GM18499 (cell line): ENCODE results near the gene NFASC.

Source experiments
- ATAC-seq: cut with Tn5 transposase; IDR thresholded peaks from one replicate; pipeline ENCODE4 v1.9.1; 2021; ENCODE audit warnings: moderate number of reproducible peaks; ENCODE audit not compliant: insufficient read depth, unreplicated experiment

The NFASC gene

DNA sequence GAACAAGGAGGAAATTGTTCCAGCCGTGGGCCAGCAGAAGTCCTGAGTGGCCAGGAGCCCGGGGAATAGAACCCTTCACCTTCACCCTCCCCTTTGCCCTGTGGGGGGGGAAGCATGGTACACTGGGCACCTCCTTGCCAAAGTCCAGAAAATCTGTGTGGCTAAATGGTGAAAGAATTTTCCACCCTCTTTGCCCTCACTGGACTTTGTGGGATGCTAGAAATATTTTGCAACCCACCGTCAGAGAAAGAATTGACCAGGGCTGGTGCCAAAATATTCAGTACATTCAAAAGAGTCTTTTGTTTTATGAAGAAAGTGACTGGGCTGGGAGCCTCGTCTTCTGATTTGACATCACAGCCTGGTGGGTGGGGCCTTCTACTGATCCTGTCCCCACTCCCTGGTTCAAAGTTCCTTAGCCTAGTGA, 14.6 kb downstream of the NFASC start:
- ATAC-seq = no peak

DNA sequence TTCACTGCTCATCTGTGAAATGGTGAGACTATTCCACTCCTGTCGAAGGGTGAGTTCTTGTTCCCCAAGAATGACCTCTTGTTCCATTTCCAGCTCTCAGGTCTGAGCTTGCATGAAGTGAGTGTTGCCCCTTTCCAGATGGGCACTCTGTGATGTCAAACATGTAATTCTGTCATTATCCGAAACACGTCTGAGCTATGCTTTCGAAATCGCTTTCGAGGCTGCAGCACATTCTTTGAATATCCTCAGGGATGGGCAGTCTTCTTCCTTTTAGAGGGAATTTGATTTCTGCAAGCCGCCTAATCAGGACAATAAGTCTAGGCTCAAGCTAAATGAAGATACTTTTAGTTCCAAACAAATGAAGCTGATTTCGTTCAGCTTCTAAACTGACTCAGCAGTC, 15.1 kb downstream of the NFASC start:
- no peak for ATAC-seq

- ATAC-seq = no peak
Measured at GRCh38 chr1:204887846-204888245, 17.2 kb downstream of the NFASC start.

GRCh38 chr1:204888294-204888693, 17.6 kb downstream of the NFASC start:
- no peak for ATAC-seq

DNA sequence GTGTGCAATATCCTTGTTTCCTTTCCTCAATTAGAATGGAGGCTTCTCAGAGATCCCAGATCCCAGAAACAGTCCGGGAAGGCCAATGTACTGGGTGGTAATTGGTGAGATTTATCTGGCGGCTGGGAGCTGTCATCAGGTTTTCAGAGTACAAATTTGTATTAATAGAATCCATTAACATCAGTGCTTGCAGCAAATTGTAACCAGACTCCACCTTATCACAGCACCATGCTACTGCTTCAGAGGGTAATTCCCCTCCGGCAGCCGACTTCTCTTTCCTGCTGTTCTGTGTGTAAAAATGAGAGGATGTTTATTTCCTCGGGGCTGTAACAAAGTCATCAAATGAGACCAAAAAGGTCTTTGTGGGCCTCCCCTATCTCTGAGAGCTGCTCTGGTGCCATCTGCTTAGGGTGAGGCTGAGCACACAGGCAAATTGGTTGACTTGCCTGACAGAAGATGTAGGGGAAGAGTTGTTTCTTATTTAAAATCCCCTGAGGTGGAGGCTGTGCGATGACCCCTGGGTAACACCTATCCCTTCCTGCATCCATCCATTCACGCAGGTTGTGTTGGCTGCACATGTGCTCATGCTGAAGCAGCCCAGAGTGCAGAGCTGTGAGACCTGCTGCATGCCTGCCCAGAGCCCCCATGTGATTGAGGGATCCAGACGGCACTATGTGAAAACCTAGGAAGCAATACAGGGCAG, 19.2 kb downstream of the NFASC start:
- ATAC-seq = no peak

- ATAC-seq = no peak
Measured at GRCh38 chr1:204891860-204892259, 21.2 kb downstream of the NFASC start.

GRCh38 chr1:204894031-204894430, 23.4 kb downstream of the NFASC start:
- no peak for ATAC-seq

DNA sequence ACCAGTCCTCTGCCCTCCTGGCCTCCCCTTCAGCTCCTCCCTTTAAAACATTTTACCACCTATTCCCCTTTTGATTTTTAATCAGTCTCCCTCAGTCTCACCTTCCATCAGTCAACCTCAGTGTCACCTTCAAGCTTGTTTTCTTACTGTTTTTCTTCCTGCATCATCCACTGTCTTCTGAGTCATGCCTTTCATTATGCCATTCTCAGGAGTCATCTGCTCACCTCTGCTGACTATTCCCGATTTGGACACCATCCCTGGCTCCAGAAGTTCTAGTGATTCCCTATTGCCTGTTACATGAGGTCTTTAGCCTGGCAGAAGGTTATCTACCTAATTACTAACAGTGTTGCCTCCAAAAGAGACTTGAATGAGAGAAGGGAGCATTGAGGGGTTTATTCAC, 23.9 kb downstream of the NFASC start:
- no peak for ATAC-seq

- ATAC-seq = no peak
Measured at GRCh38 chr1:204896023-204896422, 25.4 kb downstream of the NFASC start.

GRCh38 chr1:204896787-204897469, 26.3 kb downstream of the NFASC start:
- ATAC-seq = no peak

DNA sequence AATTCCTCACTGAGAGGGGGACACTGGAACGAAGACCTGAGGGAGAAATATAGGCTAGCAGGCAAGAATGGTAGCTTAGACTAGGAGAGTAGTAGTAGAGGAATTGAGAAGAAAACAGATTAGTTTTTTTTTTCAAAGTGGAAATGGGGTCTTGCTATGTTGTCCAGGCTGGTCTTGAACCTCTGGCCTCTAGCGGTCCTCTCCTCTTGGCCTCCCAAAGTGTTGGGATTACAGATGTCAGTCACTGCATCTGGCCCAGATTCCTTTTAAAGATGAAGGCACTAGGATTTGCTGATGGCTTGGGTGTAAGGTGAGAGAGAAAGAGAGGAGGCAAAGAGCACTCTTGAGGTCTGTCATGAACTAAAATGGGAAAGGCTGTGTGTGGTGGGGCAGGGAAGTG, 30.1 kb downstream of the NFASC start:
- no peak for ATAC-seq

- ATAC-seq = no peak
Measured at GRCh38 chr1:204902671-204903070, 32.0 kb downstream of the NFASC start.

DNA sequence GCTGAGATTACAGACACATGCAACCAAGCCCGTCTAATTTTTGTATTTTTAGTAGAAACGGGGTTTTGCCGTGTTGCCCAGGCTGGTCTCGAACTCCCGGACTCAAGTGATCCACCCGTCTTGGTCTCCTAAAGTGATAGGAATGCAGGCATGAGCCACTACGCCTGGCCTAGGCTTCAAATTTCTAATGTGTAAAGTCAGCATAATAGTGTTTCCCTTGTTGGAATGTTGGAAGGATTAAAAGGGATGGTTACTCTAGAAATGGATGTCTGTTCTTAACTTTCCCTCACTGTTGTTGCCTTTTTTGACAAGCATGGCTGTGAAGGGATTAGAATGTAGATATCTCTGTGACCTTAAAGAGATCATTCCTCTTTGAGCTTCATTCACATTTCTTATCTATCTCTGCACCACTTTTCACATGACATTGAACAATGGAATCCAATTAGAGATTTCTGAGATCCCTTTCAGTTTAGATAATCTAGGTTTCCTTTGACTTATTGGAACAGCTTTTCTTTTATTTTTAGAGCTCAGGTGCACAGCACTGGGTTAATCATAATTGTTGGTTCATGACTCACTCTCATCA, 33.7 kb downstream of the NFASC start:
- no peak for ATAC-seq

DNA sequence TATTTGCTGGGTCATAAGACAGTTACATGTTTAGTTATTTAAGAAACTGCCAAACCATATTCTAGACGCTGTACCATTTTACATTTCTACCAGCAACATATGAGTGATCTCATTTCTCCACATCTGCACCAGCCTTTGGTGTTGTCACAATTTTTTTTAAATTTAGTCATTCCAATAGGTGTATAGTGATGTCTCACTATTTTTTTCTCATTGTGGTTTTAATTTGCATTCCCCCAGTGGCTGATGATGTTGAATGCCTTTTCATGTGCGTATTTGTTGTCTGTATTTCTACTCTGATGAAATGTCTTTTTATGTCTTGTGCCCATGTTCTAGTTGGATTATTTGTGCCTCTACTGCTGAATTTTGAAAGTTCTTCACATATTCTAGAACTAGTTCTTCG, 38.4 kb downstream of the NFASC start:
- ATAC-seq = no peak

GRCh38 chr1:204915861-204916495, 45.3 kb downstream of the NFASC start:
- ATAC-seq = no peak

GRCh38 chr1:204917802-204918201, 47.1 kb downstream of the NFASC start:
- ATAC-seq = no peak

GRCh38 chr1:204920511-204920910, 49.8 kb downstream of the NFASC start:
- ATAC-seq = no peak

GRCh38 chr1:204920967-204921366, 50.3 kb downstream of the NFASC start:
- ATAC-seq = no peak

DNA sequence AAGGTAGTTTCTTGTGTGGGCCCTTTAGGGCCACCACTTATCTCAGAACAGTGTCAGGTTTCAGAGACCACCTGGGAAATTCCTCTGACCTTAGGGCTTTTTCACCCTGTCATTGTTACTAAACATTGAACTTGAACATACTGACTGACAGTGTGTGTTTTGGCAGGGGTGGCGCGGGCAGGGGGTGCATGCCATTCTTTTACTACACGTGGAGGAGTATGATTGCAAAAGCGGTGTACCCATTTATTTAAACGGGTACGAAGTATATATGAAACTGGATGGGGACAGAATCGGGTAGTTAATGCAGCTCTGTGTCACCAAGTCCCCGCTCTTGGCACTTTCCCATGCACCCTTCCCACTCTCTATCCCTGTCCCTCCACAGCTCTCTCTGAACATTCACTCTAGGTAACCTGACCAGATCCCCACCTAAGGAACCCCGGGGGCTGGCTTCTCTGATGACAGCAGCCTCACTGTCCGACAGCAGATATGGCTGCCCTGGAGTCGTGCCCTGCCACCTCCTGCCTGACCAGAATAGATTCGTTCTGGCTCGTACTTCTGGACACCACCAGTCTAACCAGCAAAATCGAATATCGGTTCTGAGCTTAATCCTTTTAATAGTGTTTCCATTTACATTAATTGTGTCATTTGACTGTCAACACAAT, 51.3 kb downstream of the NFASC start:
- no peak for ATAC-seq

DNA sequence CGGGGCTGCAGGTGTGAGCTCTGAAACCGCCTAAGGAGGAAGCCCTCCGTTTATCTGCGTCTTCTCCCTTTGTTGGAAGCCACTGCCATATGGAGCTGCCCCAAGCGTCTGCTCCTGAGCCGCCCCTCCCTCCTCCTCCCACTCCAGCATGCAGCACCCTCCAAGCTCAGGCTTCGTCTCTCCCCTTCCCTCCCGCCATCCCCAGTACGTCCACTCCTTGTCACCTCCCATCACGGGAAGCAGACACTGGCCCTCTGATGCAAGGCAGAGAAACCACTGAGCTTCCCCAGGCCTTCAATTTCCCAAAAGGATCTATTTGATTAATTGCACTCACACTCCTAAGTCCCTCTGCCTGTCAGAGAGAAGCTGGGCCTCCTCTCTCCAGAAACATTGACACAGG, 52.5 kb downstream of the NFASC start:
- no peak for ATAC-seq

GRCh38 chr1:204923626-204924012, 53.0 kb downstream of the NFASC start:
- ATAC-seq = no peak
